GM18505 (cell line): Measurements from ENCODE around the gene MPPED1.

Experiments
- ATAC-seq: cut with Tn5 transposase; IDR thresholded peaks from one replicate; pipeline ENCODE4 v1.9.1; 2021; ENCODE audit not compliant: unreplicated experiment
- POLR2A ChIP-seq: IDR thresholded peaks from 4 replicates; pipeline ENCODE4 v1.6.1; 2011; ENCODE audit warnings: borderline replicate concordance; ENCODE audit not compliant: insufficient read depth, insufficient read length; ENCODE audit errors: extremely low read depth

MPPED1 gene

DNA sequence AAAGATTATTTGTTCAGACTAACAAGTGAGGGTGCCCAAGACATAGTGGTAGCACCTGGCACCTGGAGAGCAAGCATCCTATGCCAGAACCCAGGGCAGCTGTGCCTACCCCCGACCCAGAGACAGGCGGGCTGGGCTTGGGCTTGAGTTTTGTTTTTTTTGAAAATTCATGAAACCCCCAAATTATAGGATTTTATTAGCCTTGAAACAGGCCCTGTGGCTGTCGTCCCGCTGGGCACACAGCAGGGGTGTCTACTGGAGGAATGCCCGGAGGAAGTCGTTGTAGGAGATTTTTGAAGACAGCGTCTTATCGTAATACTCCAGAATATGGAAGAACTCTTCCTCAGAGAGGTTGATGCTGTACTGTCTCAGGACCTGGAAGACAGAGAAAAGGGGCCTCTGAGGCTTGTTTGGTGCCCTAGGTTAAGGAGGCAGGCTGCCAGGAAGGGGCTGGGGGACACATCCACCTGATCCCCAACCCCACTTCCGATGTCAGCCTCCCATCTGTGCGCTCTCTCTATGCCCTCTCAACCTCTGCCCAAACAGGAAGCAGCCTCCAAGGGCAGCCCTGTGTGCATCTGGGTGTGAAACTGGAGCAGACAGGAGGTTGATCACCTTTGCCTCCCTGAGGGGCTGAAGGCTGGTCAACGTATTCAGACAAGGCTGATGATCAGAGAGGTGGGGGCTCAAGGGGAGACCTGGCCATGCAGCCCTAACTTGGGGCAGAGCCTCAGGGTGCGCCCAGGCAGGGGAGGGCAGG lies 117.0 kb downstream of the MPPED1 start:
- no peak for TF ChIP-seq POLR2A
- ATAC-seq: no peak

DNA sequence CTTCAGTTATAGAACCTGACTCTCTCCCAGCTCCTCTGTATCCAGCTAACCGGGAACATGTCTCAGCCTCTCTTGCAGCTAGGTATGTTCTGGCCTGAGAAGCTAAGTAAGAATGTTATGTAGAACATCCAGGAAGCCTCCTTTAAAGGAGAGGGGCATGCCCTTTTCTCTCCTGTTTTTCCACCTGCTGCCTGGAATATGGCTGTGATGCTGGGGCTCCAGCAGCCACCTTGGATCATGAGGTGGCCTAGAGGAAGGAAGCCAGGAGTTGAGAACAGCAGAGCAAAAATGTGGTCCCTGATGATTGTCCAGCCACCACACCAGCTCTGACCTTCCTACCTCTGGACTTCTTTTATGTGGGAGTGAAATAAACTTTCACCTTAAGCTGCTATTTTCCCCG lies 117.6 kb downstream of the MPPED1 start:
- ATAC-seq: no peak
- TF ChIP-seq POLR2A: no peak

DNA sequence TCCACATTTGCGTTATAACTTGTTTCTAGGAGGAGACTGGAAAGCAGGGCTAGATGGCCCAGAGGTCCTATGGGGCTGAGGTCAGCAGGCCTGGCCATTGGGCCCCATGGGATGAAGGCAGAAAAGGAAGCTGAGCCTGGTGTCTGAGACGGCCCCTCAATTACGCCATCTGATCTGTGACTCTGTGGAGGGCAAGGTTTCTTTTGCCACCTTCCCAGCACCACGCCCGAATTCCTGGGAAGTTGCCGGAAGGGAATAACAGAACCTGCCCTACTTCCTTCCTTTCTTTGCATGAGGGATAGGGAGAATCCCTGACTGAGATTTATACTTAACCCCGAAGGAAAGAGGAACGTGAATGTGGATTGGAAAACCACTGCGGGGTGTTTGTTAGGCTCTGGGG lies 118.1 kb downstream of the MPPED1 start:
- no peak for TF ChIP-seq POLR2A
- no peak for ATAC-seq

DNA sequence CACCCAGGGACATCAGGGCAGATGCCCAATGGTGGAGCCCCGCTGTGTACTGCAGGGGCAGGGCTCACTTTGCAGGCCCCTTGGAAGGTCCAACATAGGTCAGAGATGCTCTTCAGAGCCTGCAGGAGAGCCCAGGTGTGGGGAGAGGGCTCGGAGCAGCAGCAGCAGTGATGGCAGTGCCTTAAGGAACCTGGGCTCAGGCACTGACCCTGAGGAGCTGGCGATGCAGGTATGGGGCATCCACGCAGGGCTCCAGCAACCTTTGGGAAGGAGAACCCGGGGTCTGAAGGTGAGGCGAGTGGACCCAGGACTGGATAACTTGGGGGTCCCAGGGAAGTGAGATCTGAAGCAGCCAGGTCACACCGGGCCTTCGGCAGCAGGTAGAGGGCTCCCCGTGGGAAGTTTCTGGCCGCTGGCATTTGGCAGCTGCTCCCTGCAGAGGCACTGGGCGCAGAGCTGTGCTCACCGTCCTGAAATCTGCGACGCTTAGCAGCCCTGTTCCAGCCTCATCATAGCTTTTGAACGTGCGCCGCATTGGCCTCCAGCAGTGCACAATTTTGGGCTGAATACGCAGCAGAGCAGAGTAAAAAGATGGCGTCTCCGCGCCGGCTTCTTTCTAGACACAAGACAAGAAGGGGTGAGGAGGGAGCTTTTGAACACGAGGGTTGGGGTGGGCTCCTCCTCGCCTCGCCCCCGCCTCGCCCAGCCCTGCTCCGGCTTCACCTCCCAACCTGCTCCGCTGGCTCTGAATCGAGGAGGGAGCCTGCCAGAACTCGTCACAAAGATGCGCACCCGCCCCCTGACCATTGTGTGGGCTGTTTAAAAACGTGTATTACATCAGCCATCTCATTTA lies 118.8 kb downstream of the MPPED1 start:
- no peak for TF ChIP-seq POLR2A
- no peak for ATAC-seq

DNA sequence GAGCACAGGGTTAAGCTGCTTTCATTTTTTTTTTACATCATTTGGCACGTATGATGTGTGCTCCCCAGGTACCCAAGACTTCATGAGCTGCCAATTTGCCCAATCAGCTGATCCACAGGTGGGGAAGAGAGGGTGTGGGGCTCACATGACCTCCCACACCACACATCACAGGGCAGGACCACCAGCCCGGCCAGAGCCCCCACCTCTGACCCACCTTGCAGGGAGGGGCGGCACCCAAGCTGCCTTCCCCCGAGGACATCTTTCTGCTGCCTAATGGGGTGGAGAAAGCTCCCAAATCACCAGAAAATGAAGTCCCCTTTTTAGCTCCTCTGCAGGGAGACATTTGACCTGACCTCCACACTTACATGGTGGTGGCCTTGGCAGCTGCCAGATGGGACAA lies 119.8 kb downstream of the MPPED1 start:
- ATAC-seq: no peak
- TF ChIP-seq POLR2A: no peak

DNA sequence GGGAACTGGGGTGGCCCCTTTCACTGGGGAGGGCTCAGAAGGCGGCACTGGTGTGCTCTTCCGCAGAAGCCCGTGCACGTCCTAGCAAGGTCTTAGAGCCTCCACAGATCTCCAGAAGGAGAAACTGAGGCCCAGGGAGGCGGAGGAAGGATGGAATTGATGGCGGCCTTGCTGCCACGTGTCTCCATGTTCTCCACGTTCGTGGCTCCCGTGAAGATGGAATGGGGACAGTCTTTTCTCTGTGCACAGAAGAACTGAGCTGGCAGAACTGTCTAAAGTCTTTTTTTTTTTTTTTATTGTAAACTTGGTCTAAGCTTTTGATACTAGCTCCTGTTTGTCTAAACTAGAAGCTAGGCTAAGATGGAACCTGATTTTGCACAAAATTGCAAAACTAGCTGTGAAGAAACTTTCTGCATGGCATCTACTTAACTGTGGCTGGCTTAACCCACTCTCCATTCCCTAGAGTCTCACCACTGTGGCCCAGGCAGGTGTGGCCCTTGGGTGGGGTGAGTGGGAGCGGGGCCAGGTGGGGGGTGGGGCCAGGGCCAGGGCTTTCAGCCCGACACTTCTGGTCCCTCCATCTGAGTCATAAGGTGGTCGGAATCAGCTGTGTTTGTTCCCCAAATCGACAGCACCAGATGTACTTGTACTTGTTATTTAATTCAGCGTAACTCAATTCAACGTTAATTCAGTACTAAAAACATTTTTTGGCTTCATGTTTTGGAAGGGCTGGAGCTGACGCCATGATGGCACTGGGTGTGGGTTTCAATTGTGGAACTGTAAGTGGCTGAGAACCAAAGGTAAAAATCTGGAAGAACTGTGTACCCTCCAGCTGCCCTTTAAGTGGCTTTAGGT lies 120.7 kb downstream of the MPPED1 start:
- TF ChIP-seq POLR2A: no peak
- ATAC-seq: no peak

DNA sequence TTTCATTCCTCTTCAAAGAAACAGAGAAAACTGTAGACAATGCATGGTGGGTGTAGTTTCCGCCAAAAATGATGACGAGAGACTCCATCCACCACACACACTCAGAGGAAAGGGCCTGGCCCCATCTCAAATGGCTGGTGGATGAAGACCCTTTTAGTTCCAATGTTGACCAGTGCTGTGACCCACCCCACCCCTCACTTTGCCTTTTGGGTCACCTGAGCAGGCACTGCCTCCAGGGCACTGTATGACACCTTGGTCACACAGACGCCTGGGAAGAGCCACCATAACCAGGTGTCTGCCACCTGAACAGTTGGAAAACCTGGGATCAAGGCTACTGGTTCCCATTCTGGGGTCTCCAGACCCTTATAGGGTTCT lies 121.3 kb downstream of the MPPED1 start:
- no peak for ATAC-seq
- no peak for TF ChIP-seq POLR2A

DNA sequence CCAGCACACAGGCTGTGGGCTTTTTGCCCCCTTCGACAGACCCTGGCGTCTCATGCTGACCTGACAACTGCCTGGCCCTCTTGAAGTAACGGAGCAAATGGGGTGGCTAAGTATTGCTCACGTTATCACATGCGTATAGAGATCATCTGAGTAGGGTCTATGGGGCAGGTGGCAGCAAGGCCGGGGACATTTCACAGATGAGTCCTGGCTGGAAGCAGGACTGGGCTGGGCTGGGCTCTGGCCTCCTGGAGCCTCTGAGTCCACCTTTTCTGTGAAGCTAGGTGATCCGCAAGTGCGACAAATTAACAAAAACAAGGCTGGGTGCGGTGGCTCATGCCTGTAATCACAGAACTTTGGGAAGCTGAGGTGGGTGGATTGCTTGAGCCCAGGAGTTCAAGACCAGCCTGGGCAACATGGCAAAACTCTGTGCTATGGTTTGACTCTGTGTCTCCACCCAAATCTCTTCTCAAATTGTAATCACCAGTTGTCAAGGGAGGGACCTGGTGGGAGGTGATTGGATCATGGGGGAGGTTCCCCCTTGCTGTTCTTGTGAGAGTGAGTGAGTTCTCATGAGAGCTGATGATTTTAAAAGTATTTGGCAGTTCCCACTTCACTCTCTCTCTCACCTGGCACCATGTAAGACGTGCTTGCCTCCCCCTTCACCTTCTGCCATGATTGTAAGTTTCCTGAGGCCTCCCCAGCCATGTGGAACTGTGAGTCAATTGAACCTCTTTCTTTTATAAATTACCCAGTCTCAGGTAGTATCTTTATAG lies 122.0 kb downstream of the MPPED1 start:
- no peak for ATAC-seq
- TF ChIP-seq POLR2A: no peak

DNA sequence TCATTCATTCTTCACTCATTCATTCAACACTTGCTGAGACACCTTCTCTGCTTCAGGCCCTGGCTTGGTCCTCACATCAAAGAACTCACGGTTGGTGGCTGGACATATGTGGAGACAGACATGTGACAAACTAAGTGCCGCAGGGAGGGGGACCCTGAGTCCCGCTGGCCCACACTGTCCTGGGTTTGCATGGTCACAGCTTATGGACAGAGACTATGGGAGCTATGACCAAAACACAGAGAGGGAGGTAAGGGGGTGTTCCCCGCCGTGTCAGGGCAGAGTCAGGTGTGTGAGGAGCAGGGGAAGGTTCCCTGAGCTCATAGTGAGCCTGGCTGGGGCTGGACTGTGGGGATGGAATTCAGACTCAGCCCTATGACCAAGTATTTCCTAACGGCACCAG lies 123.1 kb downstream of the MPPED1 start:
- ATAC-seq: no peak
- no peak for TF ChIP-seq POLR2A

DNA sequence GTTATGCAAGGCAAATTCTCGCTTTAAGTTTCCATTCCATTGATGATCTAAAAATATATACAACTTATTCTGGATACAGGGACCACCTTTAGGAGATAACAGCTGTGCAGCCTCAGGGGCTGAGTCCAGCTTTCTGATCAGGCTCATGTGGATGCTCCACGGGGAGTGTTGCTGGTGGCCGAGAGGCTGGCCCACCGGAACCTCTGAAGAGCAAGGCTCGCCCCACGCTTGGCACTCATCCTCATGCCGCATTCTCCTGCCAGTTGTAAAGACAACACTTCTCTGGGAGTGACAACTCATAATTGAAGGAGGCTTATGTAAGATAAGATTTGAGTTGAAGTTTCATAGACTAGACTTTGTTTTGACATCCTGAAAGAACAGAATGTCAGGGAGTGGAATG lies 123.5 kb downstream of the MPPED1 start:
- ATAC-seq: no peak

DNA sequence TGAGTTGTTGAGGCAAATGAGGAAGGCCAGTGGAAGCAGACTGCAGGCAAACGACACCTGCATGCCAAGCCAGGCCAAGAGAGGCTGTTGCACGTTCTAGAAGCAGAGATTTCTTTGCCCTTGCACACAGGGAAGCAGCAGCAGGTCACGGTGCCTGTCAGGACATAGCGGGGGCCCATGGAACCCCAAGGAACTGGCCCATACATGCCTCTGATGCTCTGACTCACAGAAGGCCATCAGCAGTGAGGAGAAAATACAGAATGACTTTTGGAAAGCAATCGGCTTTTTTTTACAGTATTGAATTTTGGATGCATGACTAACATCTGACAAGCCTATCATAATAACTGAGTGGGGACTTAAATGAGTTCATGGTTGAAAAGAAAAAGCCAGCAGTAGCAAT lies 123.9 kb downstream of the MPPED1 start:
- no peak for TF ChIP-seq POLR2A
- ATAC-seq: no peak

More for the DNA sequence above, 123.5 kb downstream of the MPPED1 start:
- no peak for TF ChIP-seq POLR2A

DNA sequence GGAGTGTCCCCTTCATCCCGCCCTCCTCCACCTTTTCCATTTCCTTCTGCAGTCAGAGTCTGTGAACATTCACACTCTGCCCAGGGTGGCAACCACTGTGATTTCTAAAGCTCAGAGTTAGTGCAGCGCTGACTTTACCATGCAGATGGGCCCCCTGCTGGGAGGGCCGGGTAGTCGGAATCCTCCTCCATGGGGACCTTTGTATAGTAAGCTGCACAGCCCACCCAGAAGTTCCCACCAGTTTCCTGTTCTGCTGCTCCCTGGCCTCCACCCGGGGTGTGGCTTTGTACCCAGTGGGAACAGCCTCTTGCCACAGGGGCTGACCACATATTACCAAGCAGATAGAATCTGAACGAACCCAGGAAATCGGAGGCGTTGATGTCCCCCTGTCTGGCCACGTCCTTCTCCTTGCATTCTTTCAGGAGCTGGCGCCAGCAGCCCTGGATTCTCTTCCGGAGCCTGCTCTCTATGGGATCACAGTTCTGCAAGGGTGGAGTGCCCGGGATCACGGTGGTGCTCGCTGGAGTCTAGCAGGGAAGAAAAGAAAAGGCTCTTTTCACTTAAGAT lies 125.3 kb downstream of the MPPED1 start:
- ATAC-seq: no peak
- no peak for TF ChIP-seq POLR2A

DNA sequence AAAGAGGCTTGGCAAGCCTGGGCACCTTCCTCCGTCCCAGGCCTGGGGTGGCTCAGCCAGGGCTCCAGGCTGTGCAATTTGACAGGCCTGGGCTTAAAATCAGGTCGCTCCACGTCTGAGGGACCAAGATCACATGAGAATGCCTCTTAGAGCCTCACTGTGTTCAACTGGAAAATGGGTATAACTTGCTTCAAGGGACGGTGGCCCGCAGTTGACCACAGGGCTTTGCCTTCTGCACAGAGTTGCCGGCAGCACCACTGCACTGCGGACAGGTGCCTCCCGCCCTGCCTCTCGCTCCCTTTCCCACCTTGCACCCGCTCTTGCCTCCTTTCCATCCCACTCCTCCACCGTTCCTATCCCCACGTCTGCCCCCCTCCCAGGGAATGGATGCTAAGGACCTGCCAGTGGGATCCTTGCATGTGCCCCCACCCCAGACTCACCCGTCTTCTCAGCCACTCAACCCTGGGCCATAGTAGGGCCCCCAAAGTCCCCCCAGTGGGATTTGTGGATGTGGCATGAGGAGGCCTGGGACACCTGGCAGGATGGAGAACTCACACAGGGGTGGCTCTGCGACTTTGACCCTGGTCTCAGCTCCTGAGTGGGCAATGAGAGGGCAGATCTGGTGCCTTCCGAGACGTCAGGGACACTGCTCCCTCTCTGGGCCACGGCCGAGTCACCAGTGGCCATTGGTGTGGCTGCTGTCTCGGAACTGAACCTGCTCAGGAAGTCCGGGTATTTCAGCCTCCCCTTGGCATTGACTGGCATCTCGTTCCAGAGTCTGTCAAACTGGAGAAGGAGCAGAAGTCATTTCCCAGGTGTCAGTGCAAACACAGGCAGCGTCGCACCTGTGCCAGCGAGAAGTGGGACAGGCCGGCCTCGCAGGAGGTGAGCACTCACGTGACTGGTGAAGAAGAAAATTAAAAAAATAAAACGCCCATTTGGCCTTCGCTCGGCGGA lies 128.0 kb downstream of the MPPED1 start:
- ATAC-seq: no peak
- TF ChIP-seq POLR2A: no peak
